GM12874 (cell line): ENCODE measurements around the gene CPNE9.

Experiments
- CTCF ChIP-seq: IDR thresholded peaks from 2 replicates; pipeline ENCODE4 v1.5.1; 2011; ENCODE audit warnings: low read depth, mild to moderate bottlenecking, control low read depth, low read length, moderate library complexity; ENCODE audit not compliant: insufficient read depth

Gene CPNE9

GRCh38 chr3:9688961-9689360 is 14.7 kb upstream of the CPNE9 start:
- no peak for TF ChIP-seq CTCF

- no peak for TF ChIP-seq CTCF
Measured at GRCh38 chr3:9689757-9690156, 13.9 kb upstream of the CPNE9 start.

GRCh38 chr3:9690451-9691450 is 12.9 kb upstream of the CPNE9 start:
- no peak for TF ChIP-seq CTCF

- no peak for TF ChIP-seq CTCF
Measured at GRCh38 chr3:9691636-9692035, 12.0 kb upstream of the CPNE9 start.

GRCh38 chr3:9692416-9692815 is 11.2 kb upstream of the CPNE9 start:
- no peak for TF ChIP-seq CTCF

- TF ChIP-seq CTCF: no peak
Measured at GRCh38 chr3:9695345-9695744, 8.3 kb upstream of the CPNE9 start.

- TF ChIP-seq CTCF: no peak
Measured at GRCh38 chr3:9695746-9696145, 7.9 kb upstream of the CPNE9 start.
